GM18505 (cell line): ENCODE results near the gene GSTT4.
A peak's percentile ranks its signal among the peaks of the same experiment; 100 is the strongest.
"Not testable (repeated sequence)": the region's sequence is repeated elsewhere in the genome, so short reads cannot be mapped to it uniquely, and the experiment has no call there.

Experiments used
- ATAC-seq: cut with Tn5 transposase; IDR thresholded peaks from one replicate; pipeline ENCODE4 v1.9.1; 2021; ENCODE audit not compliant: unreplicated experiment
- POLR2A ChIP-seq: IDR thresholded peaks from 4 replicates; pipeline ENCODE4 v1.6.1; 2011; ENCODE audit warnings: borderline replicate concordance; ENCODE audit not compliant: insufficient read depth, insufficient read length; ENCODE audit errors: extremely low read depth

GSTT4 gene

DNA sequence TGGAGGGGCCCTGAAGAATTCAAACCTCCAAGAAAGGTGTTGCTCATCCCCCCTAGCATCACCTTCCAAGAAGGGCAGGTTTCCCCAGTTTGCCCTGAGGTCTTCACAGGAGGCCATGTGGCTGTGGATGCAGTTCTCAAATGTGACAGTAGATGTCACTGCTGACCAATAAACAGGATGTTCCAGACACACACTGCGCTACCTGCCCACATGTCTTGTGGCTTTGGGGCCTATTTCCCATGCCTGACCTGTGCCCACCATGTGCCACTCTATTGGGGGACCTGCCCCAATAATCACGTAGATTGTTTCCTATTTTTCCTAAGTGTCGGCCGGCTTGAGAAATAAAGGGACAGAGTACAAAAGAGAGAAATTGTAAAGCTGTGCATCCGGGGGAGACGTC lies 20.8 kb downstream of the GSTT4 start:
- no peak for ATAC-seq
- TF ChIP-seq POLR2A: no peak

DNA sequence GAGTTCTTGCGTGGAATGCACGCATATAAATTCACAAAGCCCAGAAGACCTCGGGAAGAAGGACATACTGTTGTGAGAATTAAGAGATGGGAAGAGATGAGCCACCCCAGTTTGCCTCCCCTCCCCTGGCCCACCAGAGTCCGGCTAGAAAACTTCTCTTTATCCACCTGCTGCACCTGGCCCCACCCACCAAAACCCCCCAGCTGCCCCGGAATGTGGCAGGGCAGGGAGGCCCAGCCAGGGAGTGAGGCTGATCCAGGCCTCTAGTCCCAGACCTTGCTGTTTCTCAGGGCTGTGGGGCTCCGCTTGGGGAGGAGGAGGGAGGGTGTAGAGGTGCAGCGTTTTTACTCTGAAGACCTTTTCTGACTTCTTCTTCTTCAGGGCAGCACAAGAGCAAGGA lies 24.7 kb downstream of the GSTT4 start:
- not testable (repeated sequence) for ATAC-seq

DNA sequence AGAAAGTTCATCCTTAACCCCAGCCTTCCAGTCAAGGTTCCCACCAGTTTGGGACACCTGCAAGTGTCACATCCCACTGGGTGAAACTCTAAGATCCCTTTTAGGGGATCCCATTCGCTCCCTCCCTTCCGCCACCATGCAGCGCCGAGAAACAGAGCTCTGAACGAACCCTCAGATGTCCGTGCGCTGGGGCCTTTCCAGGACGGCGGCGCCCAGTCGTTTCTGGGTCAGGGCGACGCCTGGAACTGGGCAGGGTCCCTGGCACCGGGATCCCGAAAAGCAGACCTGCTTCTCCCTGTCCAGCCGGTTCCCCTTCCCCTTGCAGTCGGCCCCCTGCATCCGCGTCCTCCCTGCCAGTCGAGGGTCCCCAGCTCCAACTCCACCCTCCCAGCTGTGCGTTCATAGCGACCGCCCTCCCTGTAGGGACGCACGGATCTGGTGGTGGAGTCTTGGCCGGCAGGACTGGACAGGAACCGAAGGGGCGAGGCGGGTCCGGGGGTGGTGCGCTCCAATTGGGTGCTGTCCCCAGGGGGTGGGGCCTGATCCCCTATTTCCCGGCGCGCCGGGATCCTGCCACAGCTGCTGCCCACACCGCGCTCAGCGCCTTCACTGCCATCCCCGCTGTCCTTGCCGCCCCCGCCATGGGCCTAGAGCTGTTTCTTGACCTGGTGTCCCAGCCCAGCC lies 25.6 kb downstream of the GSTT4 start, which contains the start of gene GSTT2:
TSS of gene GSTT2 (plus strand) at position 578 of the 684 bp plus-strand sequence.
- ATAC-seq: not testable (repeated sequence)

DNA sequence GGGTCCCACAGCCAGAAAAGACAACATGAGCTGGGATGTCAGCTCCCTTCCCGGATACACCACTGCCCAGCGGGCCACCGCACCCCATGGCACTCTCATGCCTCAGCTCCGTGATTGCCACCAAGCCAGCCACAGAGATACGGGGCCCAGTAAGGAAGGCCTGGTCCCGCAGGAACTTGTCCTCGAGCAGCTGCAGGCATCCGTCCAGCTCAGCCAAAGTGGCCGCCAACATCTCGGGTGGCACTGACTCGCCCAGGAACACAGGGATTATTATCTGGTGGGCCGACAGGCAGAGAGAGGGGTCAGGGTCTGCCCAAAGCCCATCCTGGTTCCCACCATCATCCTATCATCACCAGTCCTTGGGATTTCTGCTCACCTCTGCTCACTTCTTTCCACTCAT lies 27.9 kb downstream of the GSTT4 start:
- not testable (repeated sequence) for ATAC-seq

DNA sequence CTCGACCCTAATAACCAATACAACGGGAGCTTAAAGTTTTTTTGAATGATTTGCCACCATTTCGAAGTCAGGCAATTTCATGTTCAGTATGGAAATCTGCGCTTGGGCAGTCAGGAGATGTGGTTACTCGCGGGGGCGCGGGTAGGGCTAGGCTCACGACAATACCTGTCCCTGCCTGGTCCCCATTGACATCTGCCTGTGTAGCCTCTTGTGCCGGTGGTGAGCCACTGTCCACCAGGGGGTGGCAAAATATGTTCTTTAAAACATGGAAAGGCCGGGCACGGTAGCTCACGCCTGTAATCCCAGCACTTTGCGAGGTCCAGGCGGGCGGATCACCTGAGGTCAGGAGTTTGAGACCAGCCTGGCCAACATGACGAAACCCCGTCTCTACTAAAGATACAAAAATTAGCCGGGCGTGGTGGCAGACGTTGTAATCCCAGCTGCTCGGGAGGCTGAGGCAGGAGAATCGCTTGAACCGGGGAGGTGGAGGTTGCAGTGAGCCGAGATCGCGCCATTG lies 30.4 kb downstream of the GSTT4 start:
- peak; percentile 25 for ATAC-seq

DNA sequence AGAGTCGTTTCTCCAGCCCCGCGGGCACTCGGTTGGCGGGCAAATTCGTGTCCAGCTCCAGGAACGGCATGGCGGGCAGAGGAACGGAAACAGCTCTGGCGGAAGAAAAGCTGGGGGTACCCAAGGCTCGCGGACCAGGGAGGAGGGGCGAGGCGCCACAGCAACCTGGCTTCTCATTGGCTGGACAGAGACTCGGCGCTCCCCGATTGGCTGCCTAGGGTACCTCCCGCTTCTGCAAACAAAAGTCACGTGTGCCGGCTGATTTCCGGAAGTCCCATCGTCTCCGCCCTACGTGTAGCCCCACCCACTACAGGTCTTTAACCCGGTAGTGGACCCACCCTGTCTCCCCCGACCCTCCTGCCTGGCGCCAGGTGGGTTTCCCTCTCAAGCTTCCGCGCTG lies 30.9 kb downstream of the GSTT4 start, which contains the start of gene DDT:
TSS of gene DDT (minus strand) at position 97 of the 400 bp plus-strand sequence. CDS start at position 70, 27 bp downstream.
- peak; percentile 75 for ATAC-seq

DNA sequence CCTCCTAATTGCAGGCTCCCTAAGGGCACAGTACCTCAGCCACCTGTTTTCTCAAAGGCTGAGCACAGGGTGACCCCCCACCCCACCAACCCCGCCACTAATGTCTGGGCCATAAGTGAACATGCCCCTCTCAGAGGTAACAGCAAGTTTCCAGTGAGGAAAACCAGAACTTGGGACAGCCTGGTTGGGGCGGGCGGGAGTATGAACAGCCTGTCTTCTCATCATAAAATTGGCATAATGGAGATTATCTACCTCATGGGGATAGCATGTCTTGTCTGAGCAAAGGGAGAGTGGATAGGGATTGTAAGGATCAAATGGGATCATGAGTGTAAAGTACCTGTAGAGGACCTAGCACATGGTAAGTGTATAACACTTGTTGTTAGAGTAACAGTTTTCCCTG lies 33.3 kb downstream of the GSTT4 start:
- ATAC-seq: not testable (repeated sequence)

DNA sequence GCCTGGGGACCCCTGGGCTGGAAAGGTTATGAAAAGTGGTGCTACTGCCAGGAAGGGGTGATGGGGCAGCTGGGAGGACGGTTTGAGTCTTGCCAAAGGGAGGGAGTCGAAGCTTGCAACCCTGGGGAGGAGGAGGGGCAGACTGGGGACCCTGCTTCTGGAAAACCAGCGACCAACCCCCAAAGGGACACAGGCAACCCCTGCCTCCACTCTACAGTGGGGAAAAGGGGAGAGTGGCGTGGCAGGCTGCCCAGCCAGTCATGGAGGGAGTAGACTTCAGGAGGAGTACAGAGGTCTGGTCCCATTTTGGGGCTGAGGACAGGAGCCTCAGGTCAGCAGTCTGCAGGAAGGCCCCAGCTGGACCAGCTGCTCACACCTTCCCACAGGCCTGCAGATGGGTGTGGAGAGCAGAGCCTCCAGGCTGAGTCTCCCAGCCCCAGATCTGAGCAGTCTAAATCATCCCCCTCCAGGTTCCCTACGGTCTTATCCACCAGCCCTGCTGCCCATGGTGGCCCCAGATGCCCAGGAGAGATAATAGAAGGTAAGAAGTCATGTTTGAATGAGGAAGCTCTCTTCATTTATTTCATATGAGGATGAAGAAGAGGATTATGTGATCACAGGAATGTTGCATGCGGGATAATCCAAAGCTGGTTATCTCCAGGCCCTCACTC lies 34.3 kb downstream of the GSTT4 start:
- ATAC-seq: no peak
- no peak for TF ChIP-seq POLR2A

DNA sequence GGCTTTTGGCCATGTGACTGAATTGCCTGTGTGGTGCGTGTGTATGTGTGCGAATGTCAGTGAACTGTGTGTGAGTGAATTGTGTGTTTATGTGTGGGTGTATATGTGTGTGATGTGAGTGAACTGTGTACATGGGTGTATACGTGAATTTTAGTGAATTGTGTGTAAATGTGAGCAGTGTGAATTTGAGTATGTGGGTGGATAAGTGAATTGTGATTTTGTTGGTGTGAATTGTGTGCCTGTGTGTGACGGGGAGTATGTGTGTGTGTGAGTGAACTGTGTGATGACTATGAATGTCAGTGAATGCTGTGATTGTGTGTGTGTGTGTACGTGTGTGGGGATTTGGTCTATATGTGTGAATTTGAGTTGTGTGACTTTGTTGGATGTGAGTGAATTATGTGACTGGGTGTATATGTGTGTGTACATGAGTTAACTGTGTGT lies 35.0 kb downstream of the GSTT4 start:
- no peak for ATAC-seq

DNA sequence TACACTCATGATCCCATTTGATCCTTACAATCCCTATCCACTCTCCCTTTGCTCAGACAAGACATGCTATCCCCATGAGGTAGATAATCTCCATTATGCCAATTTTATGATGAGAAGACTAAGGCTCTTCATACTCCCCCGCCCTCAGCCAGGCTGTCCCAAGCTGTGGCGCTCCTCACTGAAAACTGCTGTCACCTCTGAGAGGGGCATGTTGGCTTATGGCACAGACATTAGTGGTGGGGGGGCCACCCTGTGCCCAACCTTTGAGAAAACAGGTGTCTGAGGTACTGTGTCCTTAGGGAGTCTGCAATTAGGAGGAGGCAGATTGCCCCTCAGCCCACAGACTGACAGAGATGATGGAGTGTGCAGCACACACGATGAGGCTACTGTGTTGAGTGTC lies 36.2 kb downstream of the GSTT4 start:
- TF ChIP-seq POLR2A: no peak
- ATAC-seq: no peak

More for the DNA sequence above, 35.0 kb downstream of the GSTT4 start:
- no peak for TF ChIP-seq POLR2A

DNA sequence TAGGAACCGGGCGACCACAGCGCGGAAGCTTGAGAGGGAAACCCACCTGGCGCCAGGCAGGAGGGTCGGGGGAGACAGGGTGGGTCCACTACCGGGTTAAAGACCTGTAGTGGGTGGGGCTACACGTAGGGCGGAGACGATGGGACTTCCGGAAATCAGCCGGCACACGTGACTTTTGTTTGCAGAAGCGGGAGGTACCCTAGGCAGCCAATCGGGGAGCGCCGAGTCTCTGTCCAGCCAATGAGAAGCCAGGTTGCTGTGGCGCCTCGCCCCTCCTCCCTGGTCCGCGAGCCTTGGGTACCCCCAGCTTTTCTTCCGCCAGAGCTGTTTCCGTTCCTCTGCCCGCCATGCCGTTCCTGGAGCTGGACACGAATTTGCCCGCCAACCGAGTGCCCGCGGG lies 38.7 kb downstream of the GSTT4 start, which contains the start of gene DDTL:
TSS of gene DDTL (plus strand) at position 321 of the 400 bp plus-strand sequence. CDS start at position 348, 27 bp downstream.
- ATAC-seq: peak; percentile 86

DNA sequence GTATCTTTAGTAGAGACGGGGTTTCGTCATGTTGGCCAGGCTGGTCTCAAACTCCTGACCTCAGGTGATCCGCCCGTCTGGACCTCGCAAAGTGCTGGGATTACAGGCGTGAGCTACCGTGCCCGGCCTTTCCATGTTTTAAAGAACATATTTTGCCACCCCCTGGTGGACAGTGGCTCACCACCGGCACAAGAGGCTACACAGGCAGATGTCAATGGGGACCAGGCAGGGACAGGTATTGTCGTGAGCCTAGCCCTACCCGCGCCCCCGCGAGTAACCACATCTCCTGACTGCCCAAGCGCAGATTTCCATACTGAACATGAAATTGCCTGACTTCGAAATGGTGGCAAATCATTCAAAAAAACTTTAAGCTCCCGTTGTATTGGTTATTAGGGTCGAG lies 39.2 kb downstream of the GSTT4 start:
- peak; percentile 22 for ATAC-seq

DNA sequence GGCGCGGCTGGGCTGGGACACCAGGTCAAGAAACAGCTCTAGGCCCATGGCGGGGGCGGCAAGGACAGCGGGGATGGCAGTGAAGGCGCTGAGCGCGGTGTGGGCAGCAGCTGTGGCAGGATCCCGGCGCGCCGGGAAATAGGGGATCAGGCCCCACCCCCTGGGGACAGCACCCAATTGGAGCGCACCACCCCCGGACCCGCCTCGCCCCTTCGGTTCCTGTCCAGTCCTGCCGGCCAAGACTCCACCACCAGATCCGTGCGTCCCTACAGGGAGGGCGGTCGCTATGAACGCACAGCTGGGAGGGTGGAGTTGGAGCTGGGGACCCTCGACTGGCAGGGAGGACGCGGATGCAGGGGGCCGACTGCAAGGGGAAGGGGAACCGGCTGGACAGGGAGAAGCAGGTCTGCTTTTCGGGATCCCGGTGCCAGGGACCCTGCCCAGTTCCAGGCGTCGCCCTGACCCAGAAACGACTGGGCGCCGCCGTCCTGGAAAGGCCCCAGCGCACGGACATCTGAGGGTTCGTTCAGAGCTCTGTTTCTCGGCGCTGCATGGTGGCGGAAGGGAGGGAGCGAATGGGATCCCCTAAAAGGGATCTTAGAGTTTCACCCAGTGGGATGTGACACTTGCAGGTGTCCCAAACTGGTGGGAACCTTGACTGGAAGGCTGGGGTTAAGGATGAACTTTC lies 44.0 kb downstream of the GSTT4 start, which contains the start of gene GSTT2B:
TSS of gene GSTT2B (minus strand) at position 112 of the 688 bp plus-strand sequence. CDS start at position 48, 64 bp downstream.
- not testable (repeated sequence) for ATAC-seq

DNA sequence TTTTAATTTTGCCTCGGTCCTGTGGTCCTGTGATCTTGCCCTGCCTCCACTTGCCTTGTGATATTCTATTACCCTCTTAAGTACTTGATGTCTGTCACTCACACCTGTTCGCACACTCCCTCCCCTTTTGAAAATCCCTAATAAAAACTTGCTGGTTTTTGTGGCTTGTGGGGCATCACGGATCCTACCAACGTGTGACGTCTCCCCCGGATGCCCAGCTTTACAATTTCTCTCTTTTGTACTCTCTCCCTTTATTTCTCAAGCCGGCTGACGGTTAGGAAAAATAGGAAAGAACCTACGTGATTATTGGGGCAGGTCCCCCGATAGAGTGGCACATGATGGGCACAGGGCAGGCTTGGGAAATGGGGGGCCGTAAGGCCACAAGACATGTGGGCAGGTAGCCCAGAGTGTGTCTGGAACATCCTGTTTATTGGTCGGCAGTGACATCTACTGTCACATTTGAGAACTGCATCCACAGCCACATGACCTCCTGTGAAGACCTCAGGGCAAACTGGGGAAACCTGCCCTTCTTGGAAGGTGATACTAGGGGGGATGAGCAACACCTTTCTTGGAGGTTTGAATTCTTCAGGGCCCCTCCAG lies 48.9 kb downstream of the GSTT4 start:
- ATAC-seq: not testable (repeated sequence)

DNA sequence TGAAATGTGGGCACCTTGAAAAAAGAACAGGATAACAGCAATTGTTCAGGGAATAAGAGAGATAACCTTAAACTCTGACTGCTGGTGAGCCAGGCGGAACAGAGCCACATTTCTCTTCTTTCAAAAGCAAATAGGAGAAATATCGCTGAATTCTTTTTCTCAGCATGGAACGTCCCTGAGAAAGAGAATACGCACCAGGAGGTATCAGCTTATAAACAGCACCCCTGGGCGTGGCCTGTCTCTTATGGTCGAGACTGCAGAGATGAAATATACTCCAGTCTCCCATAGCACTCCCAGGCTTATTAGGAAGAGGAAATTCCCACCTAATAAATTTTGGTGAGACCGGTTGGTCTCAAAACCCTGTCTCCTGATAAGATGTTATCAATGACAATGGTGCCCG lies 49.4 kb downstream of the GSTT4 start:
- ATAC-seq: not testable (repeated sequence)

DNA sequence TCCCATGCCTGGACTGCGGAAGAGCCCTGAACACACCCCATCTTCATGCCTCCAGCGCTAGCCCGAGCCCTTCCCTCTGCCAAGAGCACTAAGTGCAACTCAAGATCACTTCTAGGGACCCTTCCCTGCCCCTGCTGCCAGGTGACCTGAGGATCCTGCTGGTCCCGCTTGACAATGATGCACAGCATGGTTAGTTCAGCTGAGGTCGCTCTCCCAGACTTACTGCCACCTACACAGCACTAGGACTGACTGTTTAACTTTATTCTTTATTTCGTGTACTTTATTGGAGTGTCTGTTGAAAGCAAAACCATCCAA lies 50.3 kb downstream of the GSTT4 start:
- ATAC-seq: not testable (repeated sequence)

DNA sequence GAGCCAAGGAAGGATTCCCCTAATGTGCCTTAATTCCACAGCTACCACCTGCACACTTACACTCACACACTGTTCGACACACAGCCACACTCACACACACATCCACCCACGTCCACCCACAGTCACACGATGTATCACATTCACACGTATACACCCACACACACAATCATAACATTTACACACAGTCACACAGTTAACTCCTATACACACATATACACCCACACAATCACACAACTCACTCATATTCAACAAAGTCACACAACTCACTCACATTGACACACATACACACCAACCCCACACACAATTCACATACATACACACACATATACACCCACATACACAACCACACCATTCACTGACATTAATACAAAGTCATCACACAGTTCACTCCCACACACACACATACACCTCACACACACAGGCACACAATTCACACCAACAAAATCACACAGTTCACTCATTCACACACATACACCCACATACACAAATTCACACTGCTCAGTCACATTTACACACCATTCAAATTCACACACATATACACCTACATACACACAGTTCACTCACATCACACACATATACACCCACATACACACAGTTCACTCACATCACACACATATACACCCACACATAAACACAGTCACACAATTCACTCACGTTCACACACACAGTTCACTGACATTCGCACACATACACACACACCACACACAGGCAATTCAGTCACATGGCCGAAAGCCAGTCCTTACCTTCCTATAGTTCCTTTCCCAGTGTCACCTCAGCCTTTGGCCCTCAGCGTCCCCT lies 50.9 kb downstream of the GSTT4 start:
- not testable (repeated sequence) for ATAC-seq

DNA sequence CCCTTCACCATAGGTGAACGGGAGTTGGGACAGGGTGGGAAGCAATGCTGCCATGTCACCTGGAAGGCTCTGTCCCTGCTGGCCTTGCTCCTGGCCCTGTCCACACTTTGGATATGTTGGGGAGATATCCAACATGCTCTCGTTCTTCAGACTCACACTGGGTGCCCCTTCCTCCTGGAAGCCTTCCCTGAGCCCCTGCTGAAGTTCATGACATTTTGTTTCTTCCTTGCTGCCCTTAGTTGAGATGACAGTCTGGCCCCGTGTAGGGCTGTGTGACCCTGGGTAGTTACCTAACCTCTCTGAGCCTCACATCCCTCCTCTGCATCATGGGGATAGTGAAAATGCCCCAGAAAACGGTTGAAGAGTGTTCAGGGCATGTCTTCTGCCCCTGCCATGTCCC lies 51.8 kb downstream of the GSTT4 start:
- not testable (repeated sequence) for ATAC-seq
